GM19238 (cell line): ENCODE results near the gene DHRS3.

ENCODE experiments used
- DNase-seq: peaks from one replicate; pipeline ENCODE4 v3.0.0; 2011; ENCODE audit warnings: low spot score; ENCODE audit not compliant: insufficient read length

The DHRS3 gene

GRCh38 chr1:12599657-12600056 is 18.4 kb downstream of the DHRS3 start:
- DNase-seq, result no peak

DNA sequence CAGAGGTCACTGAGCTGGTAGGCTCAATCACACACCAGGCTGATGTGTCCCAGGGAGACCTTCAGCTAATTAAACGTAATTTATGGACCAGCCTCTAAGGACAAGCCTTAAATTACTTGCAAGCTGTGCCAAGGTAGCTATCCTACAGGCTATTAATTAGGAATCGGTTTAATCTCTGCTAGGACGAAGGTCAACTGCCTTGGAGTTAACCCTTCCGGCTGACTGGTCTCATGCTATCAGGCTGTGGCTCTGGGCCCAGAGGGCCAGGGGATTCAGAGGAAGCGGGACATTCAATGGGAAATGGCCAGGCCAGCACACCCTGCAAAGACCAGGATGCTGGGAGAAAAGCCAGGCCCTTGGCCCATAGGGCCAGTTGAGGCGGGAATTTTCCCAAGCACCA is 19.0 kb downstream of the DHRS3 start:
- no peak for DNase-seq

DNA sequence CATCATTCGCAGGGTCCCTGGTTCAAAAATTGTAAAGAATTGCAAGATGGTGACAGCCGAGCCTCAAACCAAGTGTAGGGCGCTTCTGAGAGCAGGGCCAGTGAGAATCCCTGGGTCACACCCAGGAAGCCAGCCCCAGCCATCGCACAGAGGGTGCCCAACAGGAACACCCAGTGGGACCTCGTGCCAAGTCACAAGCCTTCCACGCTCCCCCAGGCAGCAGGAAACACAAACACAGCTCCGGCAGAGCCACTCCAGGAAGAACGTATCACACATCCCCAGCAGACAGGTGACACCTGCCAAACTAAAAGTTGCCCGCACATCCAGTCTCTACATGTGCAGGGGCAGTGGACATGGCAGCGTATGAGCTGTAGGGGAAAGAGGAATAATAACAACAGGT is 20.2 kb downstream of the DHRS3 start:
- no peak for DNase-seq

DNA sequence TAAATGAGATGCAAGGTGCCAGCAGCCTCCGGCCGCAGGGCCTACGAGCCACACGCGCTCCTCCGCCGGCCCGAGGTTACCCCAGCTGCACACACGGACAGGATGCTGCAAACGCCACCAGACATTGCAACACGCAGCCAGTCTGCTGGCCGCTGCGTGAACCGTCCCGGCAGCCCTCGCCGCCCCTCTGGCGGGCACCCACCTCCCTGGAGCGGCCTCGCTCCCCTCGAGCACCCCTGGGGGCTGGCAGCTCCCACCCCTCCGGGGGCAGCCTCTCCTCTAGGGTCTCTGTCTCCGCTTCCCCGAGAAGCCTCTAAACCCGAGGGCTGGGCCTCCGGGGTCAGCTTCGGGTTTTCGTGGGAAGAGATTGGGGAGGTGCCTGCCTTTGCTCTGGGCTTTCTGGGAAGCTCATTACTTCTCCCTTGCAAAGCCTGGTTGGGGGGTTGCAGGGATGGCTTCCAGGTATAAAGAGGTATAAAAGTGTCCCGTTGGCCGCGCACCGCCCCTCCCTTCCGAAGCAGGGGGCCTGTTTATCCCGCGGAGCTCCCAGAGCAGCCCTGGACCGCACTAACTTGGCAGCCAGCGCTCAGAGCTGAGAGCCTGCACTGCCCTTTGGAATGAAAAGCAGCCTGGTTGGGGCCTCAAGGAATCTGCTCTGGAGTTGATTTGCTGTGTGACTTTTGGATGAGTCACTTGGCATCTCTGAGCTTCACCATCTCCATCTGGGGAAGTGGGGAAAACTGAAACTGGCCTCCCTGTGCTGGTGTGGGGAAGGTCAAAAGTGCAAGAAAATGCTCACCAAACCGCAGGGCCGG is 21.8 kb downstream of the DHRS3 start:
- no peak for DNase-seq

- DNase-seq, result no peak
Measured at GRCh38 chr1:12595757-12596006, 22.3 kb downstream of the DHRS3 start.

GRCh38 chr1:12594966-12595756 is 22.8 kb downstream of the DHRS3 start:
- DNase-seq, result no peak

- DNase-seq, result no peak
Measured at GRCh38 chr1:12594490-12594889, 23.5 kb downstream of the DHRS3 start.

GRCh38 chr1:12593621-12594066 is 24.4 kb downstream of the DHRS3 start:
- no peak for DNase-seq

- DNase-seq, result no peak
Measured at GRCh38 chr1:12592496-12592895, 25.5 kb downstream of the DHRS3 start.

- DNase-seq, result no peak
Measured at GRCh38 chr1:12591267-12591938, 26.6 kb downstream of the DHRS3 start.

DNA sequence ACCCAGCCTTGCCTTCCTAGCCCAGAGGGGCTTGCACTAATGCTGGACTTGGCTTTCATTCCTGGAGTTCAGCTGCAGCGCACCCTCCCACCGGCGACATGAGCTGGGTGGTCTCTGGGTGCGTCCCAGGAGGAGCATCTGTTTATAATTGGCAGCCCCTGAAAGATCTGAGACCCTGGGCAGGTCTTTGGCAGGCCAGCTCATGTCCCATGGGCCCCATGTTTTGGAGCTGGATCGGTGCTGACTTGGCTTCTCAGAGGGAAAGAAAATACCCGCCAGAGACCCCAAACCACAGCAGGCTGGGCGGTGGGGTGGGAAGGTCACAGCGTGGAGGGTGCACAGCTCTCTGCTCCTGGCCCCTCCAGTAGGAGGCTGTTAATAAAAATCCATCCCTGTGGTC is 29.3 kb downstream of the DHRS3 start:
- no peak for DNase-seq

DNA sequence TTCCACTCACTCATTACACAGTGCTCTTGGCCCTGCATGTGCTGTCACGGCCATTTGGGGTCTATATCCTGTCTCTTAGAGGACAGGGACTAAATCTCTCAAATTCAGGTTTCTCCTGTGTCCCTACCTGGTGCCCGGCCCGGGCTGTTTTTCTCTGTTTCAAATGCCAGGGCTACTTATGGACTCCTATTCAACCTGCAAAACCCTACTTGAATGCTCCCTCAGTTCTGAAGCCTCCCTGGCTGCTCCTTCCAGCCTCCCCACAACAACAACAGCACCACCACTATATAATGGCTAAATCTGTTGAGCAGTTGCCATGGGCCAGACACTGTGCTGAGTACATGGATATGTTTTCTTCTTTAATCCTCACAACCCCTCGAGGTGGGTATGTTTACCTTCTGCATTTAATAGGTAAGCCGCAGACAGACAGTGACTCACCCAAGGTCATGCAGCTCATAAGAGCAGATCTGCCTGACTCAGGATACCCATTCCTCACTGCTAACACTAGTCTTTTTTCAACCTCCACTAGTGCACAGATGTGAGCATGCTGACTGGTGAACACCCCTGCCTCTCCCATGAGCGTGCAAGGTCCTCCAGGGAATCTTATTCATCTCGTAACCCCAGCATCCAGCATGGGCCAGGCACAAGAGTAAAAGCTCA is 29.9 kb downstream of the DHRS3 start:
- DNase-seq, result no peak

DNA sequence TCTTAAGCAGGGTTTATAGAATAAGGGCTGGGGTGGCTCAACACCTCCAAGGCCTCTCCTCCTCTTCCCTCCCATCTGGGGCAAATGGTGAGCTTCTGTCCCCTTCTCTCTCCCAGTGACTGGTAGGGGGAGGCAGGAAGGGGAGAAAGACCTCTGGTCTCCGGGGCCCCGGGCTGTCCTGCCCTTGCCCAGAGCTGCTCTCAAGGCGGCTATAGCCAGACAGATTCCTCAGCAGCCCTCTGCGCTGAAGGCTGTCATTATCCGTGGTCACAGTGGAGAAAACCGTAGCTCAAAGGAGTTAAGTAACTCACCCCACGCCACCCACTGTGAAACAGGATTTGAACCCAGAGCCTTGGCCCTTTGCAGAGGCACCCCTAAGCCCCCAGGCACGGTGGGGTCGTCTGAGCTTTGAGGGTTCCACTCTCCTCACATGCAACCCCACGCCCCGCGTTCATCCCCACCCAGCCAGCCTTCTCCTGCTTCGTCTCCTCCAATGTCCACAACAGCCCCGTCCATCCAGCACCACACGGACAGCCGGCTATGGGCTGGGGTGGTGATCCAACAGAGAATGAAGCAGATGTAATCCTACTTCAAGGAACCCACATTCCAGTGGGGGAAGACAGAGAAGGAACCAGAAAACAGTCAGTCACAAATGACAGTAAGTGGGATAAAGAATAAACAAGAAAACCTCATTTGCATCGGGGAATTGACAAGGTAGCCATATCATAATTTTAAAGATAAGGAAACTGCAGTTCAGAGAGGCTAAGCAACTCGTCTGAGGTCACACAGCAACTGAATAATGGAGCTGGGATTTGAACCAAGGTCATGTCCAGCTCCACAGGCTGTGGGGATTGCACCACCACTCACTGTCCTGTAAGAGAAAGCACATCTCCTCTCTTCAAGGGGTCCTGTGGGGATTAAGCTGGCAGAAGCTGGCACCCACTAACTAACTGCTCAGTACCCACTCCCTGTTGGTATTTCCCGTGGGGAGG is 31.8 kb downstream of the DHRS3 start:
- DNase-seq, result no peak

- DNase-seq, result no peak
Measured at GRCh38 chr1:12585536-12585935, 32.5 kb downstream of the DHRS3 start.

DNA sequence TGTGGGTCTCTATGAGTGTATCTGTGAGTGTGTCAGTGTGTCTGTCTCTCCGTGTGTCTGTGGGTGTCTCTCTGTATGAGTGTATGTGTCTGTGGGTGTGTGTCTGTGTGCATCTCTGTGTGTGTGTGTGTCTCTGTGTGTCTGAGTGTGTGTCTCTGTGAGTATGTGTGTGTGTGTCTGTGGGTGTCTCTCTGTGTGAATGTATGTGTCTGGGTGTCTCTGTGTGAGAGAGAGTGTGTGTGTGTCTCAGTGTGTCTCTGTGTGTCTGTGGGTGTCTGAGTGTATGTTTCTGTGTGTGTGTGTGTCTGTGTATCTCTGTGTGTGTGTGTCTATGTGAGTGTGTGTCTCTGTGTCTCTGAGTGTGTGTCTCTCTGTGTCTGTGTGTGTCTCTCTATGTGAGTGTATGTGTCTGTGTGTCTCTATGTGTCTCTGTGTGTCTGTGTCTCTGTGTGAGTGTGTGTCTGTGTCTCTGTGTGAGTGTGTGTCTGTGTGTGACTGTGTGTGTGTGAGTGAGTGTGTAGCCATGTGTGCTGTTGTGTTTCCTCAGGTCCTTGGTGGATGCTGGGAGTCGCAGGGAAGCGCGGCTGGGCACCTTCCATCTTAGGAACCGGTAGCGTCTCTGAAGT is 33.0 kb downstream of the DHRS3 start:
- DNase-seq, result no peak

DNA sequence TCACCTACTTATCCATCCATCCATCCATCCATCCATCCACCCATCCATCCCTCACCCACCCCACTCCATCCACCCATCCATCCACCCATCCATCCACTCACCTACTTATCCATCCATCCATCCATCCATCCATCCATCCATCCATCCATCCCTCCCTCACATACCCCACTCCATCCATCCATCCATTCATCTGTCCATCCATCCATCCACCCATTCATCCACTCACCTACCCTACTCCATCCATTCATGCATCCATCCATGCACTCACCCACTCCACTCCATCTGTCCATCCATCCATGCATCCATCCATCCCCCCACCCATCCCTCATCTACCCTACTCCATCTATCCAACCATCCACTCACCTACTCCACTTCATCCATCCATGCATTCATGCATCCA is 34.5 kb downstream of the DHRS3 start:
- no peak for DNase-seq

- no peak for DNase-seq
Measured at GRCh38 chr1:12582649-12583048, 35.4 kb downstream of the DHRS3 start.

DNA sequence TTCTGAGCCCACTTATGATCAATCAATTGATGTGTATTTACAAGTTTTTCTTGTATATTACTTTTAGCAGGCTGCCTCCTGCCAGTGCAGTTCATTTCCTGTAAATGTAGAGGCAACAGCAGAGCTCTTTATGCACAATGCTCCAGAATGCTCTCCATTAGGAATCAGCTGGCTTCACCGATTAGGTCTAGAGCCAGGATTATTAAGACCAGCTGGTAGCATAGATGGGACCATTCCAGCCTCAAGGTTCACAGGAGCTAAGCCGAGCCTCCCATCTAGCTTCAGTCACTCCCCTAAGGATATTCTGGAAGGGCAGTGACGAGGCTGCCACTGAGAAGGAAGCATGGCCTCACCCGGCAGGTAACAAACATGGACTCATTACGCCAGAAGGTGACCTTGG is 36.8 kb downstream of the DHRS3 start:
- no peak for DNase-seq

DNA sequence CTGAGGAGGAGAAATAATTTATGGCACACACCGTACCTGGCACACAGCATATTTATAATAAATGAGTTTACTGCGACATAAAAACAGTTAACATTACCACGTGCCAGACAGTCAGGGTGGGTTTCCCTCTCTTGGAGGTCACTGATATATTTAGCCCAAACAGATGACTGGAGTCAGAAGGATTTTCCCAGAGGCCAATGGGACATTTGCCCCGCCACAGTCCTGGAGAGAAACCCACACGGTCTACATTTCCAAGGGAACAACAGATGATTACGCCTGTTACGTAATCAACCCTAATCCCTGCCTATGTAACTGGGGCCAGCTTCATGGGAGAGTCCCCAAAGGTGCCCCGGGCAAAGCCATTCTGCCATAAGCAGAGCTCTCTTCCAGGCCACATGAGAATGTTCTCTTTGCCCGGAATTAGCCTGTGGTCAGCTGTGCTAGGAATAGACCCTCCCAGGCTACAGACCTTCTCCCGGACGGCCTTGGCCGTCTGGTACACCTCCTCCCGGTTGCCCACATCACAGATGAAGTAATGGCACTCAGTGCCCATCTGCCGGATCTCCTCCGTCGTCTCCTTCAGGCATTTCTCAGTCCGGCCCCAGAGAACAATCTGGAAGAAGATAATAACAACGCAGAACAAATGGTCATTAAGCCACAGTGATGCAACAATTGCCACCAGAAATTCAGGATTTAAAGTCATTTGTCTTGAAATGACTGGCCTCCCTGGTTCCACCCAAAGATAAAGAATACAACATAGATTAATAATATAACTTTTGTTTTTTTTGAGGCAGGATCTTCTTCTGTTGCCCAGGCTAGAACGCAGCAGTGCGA is 37.7 kb downstream of the DHRS3 start:
- DNase-seq, result no peak
